HepG2 (cell line): ENCODE measurements around the gene PCYT2. TPM values are rescaled to one million over a fixed set of nuclear protein-coding genes. Genes with fewer than 3 reads are reported as not detected.

Experiments
- ATAD3A ChIP-seq: sonication (generic); formaldehyde crosslinking; IDR thresholded peaks from 2 replicates; pipeline ENCODE4 v1.4.0; 2020; ENCODE audit warnings: missing genetic modification reagents
- CBFB ChIP-seq: sonication (generic); formaldehyde crosslinking; IDR thresholded peaks from 2 replicates; pipeline ENCODE4 v1.4.0; 2020; ENCODE audit warnings: missing genetic modification reagents
- CC2D1A ChIP-seq: sonication (generic); formaldehyde crosslinking; IDR thresholded peaks from 2 replicates; pipeline ENCODE4 v1.8.1; 2023; ENCODE audit warnings: mild to moderate bottlenecking, missing genetic modification reagents
- FOXK2 ChIP-seq: fragments of 450-650 bp; IDR thresholded peaks from 2 replicates; pipeline ENCODE4 v1.6.1; 2016
- HDAC2 ChIP-seq: sonication (generic); formaldehyde crosslinking; IDR thresholded peaks from 2 replicates; pipeline ENCODE4 v1.4.0; 2020; ENCODE audit warnings: missing genetic modification reagents
- HMG20A ChIP-seq: IDR thresholded peaks from 2 replicates; pipeline ENCODE4 v1.6.1; 2016; ENCODE audit warnings: borderline replicate concordance
- SP140L ChIP-seq: sonication (generic); formaldehyde crosslinking; IDR thresholded peaks from 2 replicates; pipeline ENCODE4 v1.4.0; 2020; ENCODE audit warnings: missing genetic modification reagents, borderline replicate concordance
- STAG1 ChIP-seq: sonication (generic); formaldehyde crosslinking; IDR thresholded peaks from 2 replicates; pipeline ENCODE4 v1.4.0; 2020; ENCODE audit warnings: missing genetic modification reagents
- THAP11 ChIP-seq: IDR thresholded peaks from 2 replicates; pipeline ENCODE4 v1.6.1; 2016; ENCODE audit warnings: missing biosample characterization, missing genetic modification reagents
- ZEB1 ChIP-seq: IDR thresholded peaks from 2 replicates; pipeline ENCODE4 v1.6.1; 2012; ENCODE audit warnings: mild to moderate bottlenecking, low read depth, inconsistent platforms; ENCODE audit not compliant: insufficient replicate concordance
- ZNF292 ChIP-seq: sonication (generic); formaldehyde crosslinking; IDR thresholded peaks from 2 replicates; pipeline ENCODE4 v1.8.1; 2022; ENCODE audit warnings: mild to moderate bottlenecking, low read depth, missing genetic modification reagents, borderline replicate concordance
- polyA plus RNA-seq, 8 experiments: library from polyadenylated mRNA; depleted of rRNA in 3 of 8; stranded (reverse) in 7 of 8; unstranded in 1 of 8; fragments of >200 nt; fragmentation: Illumina TruSeq in 4 of 8; extraction: Trizol in 4 of 8; gene quantifications; 2 replicates each; pipeline versions ENCODE4 v1.2.1 to v1.2.3, GENCODE V29; 2011 to 2016; ENCODE audit warnings: low read depth in 4 of 8, missing spikeins in 1 of 8, mixed read lengths in 1 of 8; ENCODE audit not compliant: insufficient read depth in 1 of 8
- total RNA-seq, 5 experiments: library from RNA; depleted of rRNA; stranded (reverse); fragments of >200 nt; fragmentation: Illumina TruSeq; extraction: Trizol; gene quantifications; 2 replicates each; pipeline ENCODE4 v1.2.3, GENCODE V29; 2016; ENCODE audit warnings: low read depth in 1 of 5
- TF ChIP-seq, protein P1 (sequence below): sonication (generic); formaldehyde crosslinking; IDR thresholded peaks from 2 replicates; pipeline ENCODE4 v1.5.0; 2020; ENCODE audit warnings: mild to moderate bottlenecking, missing genetic modification reagents, borderline replicate concordance
- TF ChIP-seq, protein P2 (sequence below): sonication (generic); formaldehyde crosslinking; IDR thresholded peaks from 2 replicates; pipeline ENCODE4 v1.4.0; 2020; ENCODE audit warnings: missing genetic modification reagents, borderline replicate concordance
- TF ChIP-seq, protein P3 (sequence below), 2 experiments: sonication (generic) in 1 of 2; formaldehyde crosslinking in 1 of 2; IDR thresholded peaks; 2 replicates each; pipeline versions ENCODE4 v1.4.0 to v1.6.1; 2016 to 2020; ENCODE audit warnings: borderline replicate concordance in 1 of 2, low read depth in 1 of 2, mild to moderate bottlenecking in 1 of 2, missing genetic modification reagents in 1 of 2

The PCYT2 gene
- total and polyA plus RNA-seq, 2 of the 13 experiments (the other 11 are each of a cell fraction or from before 2014, with no cell fraction given): 147 to 297 TPM

DNA sequence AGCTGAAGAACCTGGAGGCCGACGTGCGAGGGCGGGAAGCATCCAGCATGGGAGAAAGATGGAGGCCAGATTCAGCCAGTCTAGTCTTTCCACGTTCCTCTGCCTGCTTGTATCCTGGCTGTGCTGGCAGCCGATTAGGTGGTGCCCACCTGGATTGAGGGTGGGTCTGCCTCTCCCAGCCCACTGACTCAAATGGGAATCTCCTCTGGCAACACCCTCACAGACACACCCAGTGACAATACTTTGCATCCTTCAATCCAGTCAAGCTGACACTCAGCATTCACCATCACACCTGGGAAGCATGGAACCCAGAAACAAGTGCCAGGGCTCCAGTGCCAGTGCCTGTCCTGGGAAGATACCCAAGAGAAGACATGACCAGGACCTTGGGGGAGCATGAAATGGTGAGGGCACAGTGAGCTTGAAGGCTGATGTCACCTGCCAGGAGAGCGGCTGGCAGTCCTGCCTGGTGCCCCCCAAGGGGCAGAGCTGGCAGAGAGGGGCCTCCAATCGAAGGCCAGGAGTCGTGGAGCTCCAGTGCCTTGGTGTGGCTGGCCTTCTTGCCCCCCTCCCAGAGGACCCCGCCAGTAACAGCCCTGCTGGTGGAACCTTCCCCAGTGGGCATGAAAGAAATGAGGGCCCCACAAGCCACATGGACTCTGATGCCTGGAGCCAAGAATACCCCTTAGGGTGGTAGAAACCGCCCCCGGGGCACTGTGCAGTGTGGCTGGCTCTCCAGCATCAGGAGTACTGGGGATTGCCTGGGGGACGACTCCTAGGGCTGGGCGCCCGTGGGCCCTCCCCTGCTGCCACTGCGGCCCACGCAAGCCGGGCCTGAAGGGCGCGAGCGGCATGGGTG lies 9.8 kb downstream of the PCYT2 start (continued):
- TF ChIP-seq, protein P1, sequence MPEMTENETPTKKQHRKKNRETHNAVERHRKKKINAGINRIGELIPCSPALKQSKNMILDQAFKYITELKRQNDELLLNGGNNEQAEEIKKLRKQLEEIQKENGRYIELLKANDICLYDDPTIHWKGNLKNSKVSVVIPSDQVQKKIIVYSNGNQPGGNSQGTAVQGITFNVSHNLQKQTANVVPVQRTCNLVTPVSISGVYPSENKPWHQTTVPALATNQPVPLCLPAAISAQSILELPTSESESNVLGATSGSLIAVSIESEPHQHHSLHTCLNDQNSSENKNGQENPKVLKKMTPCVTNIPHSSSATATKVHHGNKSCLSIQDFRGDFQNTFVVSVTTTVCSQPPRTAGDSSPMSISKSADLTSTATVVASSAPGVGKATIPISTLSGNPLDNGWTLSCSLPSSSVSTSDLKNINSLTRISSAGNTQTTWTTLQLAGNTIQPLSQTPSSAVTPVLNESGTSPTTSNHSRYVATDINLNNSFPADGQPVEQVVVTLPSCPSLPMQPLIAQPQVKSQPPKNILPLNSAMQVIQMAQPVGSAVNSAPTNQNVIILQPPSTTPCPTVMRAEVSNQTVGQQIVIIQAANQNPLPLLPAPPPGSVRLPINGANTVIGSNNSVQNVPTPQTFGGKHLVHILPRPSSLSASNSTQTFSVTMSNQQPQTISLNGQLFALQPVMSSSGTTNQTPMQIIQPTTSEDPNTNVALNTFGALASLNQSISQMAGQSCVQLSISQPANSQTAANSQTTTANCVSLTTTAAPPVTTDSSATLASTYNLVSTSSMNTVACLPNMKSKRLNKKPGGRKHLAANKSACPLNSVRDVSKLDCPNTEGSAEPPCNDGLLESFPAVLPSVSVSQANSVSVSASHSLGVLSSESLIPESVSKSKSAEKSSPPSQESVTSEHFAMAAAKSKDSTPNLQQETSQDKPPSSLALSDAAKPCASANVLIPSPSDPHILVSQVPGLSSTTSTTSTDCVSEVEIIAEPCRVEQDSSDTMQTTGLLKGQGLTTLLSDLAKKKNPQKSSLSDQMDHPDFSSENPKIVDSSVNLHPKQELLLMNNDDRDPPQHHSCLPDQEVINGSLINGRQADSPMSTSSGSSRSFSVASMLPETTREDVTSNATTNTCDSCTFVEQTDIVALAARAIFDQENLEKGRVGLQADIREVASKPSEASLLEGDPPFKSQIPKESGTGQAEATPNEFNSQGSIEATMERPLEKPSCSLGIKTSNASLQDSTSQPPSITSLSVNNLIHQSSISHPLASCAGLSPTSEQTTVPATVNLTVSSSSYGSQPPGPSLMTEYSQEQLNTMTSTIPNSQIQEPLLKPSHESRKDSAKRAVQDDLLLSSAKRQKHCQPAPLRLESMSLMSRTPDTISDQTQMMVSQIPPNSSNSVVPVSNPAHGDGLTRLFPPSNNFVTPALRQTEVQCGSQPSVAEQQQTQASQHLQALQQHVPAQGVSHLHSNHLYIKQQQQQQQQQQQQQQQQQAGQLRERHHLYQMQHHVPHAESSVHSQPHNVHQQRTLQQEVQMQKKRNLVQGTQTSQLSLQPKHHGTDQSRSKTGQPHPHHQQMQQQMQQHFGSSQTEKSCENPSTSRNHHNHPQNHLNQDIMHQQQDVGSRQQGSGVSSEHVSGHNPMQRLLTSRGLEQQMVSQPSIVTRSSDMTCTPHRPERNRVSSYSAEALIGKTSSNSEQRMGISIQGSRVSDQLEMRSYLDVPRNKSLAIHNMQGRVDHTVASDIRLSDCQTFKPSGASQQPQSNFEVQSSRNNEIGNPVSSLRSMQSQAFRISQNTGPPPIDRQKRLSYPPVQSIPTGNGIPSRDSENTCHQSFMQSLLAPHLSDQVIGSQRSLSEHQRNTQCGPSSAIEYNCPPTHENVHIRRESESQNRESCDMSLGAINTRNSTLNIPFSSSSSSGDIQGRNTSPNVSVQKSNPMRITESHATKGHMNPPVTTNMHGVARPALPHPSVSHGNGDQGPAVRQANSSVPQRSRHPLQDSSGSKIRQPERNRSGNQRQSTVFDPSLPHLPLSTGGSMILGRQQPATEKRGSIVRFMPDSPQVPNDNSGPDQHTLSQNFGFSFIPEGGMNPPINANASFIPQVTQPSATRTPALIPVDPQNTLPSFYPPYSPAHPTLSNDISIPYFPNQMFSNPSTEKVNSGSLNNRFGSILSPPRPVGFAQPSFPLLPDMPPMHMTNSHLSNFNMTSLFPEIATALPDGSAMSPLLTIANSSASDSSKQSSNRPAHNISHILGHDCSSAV (CRISPR knock-in tag): no peak
- TF ChIP-seq FOXK2 (no peak), ZNF292 (CRISPR knock-in tag) (no peak), SP140L (no peak), CC2D1A (no peak), HDAC2 (CRISPR knock-in tag) (no peak), THAP11 (no peak), CBFB (no peak), ATAD3A (CRISPR knock-in tag) (no peak), STAG1 (CRISPR knock-in tag) (no peak), ZEB1 (no peak), HMG20A (CRISPR knock-in tag) (no peak)
- TF ChIP-seq, protein P2, sequence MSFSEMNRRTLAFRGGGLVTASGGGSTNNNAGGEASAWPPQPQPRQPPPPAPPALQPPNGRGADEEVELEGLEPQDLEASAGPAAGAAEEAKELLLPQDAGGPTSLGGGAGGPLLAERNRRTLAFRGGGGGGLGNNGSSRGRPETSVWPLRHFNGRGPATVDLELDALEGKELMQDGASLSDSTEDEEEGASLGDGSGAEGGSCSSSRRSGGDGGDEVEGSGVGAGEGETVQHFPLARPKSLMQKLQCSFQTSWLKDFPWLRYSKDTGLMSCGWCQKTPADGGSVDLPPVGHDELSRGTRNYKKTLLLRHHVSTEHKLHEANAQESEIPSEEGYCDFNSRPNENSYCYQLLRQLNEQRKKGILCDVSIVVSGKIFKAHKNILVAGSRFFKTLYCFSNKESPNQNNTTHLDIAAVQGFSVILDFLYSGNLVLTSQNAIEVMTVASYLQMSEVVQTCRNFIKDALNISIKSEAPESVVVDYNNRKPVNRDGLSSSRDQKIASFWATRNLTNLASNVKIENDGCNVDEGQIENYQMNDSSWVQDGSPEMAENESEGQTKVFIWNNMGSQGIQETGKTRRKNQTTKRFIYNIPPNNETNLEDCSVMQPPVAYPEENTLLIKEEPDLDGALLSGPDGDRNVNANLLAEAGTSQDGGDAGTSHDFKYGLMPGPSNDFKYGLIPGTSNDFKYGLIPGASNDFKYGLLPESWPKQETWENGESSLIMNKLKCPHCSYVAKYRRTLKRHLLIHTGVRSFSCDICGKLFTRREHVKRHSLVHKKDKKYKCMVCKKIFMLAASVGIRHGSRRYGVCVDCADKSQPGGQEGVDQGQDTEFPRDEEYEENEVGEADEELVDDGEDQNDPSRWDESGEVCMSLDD (CRISPR knock-in tag): no peak
- TF ChIP-seq, protein P3, sequence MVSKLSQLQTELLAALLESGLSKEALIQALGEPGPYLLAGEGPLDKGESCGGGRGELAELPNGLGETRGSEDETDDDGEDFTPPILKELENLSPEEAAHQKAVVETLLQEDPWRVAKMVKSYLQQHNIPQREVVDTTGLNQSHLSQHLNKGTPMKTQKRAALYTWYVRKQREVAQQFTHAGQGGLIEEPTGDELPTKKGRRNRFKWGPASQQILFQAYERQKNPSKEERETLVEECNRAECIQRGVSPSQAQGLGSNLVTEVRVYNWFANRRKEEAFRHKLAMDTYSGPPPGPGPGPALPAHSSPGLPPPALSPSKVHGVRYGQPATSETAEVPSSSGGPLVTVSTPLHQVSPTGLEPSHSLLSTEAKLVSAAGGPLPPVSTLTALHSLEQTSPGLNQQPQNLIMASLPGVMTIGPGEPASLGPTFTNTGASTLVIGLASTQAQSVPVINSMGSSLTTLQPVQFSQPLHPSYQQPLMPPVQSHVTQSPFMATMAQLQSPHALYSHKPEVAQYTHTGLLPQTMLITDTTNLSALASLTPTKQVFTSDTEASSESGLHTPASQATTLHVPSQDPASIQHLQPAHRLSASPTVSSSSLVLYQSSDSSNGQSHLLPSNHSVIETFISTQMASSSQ (IDR thresholded peaks at IDR 0.05; ENCODE audit: low read depth): no peak
- TF ChIP-seq, protein P3 (CRISPR knock-in tag; IDR thresholded peaks at IDR 0.05; ENCODE audit: borderline replicate concordance): no peak
